Activated naive CD8-positive, alpha-beta T cell treated with anti-CD3 and anti-CD28 coated beads, Interleukin-2, amount 10 ng/mL, durations not matched to agents 7 days and 5 days (primary cell): ENCODE measurements around the gene KIF18A. TPM values are rescaled to one million over a fixed set of nuclear protein-coding genes. Genes with fewer than 3 reads are reported as not detected.
"Not testable (repeated sequence)": the region's sequence is repeated elsewhere in the genome, so short reads cannot be mapped to it uniquely, and the experiment has no call there.

Source experiments
- ATAC-seq: fragments of 150-1000 bp; cut with Tn5 transposase; one replicate; pipeline ENCODE4 v1.10.0; 2021; ENCODE audit warnings: low read depth, moderate library complexity
- POLR2A ChIA-PET: fragments of 350-600 bp; sonication (Branson Sonifier 250); formaldehyde crosslinking; loops from one replicate; lab custom pipeline; 2021; ENCODE audit warnings: antibody characterized with exemption; lab: Charles Lee
- DNase-seq: peaks from one replicate; pipeline ENCODE4 v3.0.0; 2021
- H3K27ac Mint-ChIP-seq: one replicate; pipeline ENCODE4 v1.8.0; 2022; ENCODE audit warnings: mild to moderate bottlenecking, mixed read lengths
- H3K27me3 Mint-ChIP-seq: one replicate; pipeline ENCODE4 v1.8.0; 2022; ENCODE audit warnings: mild to moderate bottlenecking, moderate library complexity, mixed read lengths
- H3K36me3 Mint-ChIP-seq: one replicate; pipeline ENCODE4 v1.8.0; 2021; ENCODE audit warnings: mild to moderate bottlenecking, mixed read lengths
- H3K4me1 Mint-ChIP-seq: one replicate; pipeline ENCODE4 v1.8.0; 2021; ENCODE audit warnings: mixed read lengths
- H3K4me3 Mint-ChIP-seq: one replicate; pipeline ENCODE4 v1.8.0; 2022; ENCODE audit warnings: mild to moderate bottlenecking, moderate library complexity, mixed read lengths
- H3K9me3 Mint-ChIP-seq: one replicate; pipeline ENCODE4 v1.8.0; 2021; ENCODE audit warnings: mixed read lengths
- total RNA-seq, 2 experiments: library from RNA; stranded (reverse); gene quantifications; one replicate each; pipeline ENCODE4 v1.2.3, GENCODE V29; 2021

Gene KIF18A
- total RNA-seq, 2 experiments from 2014 or later: 21.4 to 21.6 TPM

DNA sequence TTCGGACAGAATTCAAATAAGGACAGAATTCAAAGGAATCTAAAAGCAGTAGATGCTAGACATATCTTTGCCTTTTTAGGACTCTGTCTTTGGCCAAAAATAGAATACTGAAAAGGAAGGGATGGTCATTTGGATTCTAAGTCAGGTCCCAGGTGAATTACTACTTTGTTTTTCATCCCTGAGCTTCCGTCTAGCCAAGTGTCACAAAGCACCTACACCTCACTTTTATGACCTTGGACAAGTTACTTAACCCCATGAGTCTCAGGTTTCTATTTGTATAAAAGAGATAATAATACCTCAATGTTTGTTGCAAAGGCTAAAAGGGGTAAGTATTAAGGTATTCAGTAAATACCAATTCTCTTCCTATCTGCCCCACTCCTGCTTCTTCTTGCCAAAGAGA, 7.3 kb downstream of the KIF18A start:
- no peaks in the 10 kb centered on the region for H3K27me3 Mint-ChIP-seq
- no peak overlapping the region for H3K4me3 Mint-ChIP-seq
- no peak overlapping the region for H3K27ac Mint-ChIP-seq
- H3K9me3 Mint-ChIP-seq: no peaks in the 10 kb centered on the region
- peaks cover 24% of the 10 kb centered on the region for H3K4me1 Mint-ChIP-seq
- ATAC-seq: no peak
- peaks cover 26% of the 10 kb centered on the region for H3K36me3 Mint-ChIP-seq
- POLR2A ChIA-PET: interaction anchor here (1.5 kb wide), 1 partner anchor 7 kb away, joined by 3 read pairs; the partner anchor contains the start of genes KIF18A and METTL15
- DNase-seq: no peak

GRCh38 chr11:28099715-28100114, 8.2 kb downstream of the KIF18A start:
- POLR2A ChIA-PET: interaction anchor here (1.5 kb wide), 1 partner anchor 8 kb away, joined by 3 read pairs; the partner anchor contains the start of genes KIF18A and METTL15
- ATAC-seq (no peak), DNase-seq (no peak)
- Mint-ChIP-seq H3K4me1 (peaks cover 25% of the 10 kb centered on the region), H3K4me3 (no peak overlapping the region), H3K36me3 (peaks cover 35% of the 10 kb centered on the region), H3K27me3 (no peaks in the 10 kb centered on the region), H3K9me3 (no peaks in the 10 kb centered on the region), H3K27ac (no peak overlapping the region)

- Mint-ChIP-seq H3K36me3 (peaks cover 43% of the 10 kb centered on the region), H3K9me3 (no peaks in the 10 kb centered on the region), H3K4me3 (no peak overlapping the region), H3K27ac (no peak overlapping the region), H3K27me3 (no peaks in the 10 kb centered on the region), H3K4me1 (peaks cover 18% of the 10 kb centered on the region)
- ATAC-seq: no peak
- POLR2A ChIA-PET: no interaction called here
- DNase-seq: no peak
These were observed 9.7 kb downstream of the KIF18A start for GRCh38 chr11:28098257-28098656.

- H3K36me3 Mint-ChIP-seq: peaks cover 32% of the 10 kb centered on the region
- no peaks in the 10 kb centered on the region for H3K9me3 Mint-ChIP-seq
- peaks cover 6% of the 10 kb centered on the region for H3K4me1 Mint-ChIP-seq
- no peak overlapping the region for H3K4me3 Mint-ChIP-seq
- POLR2A ChIA-PET: interaction anchor here (0.6 to 1.0 kb wide), 2 partner anchors 13 to 14 kb away, joined by 3 read pairs; no protein-coding TSS in a partner anchor
- no peak for ATAC-seq
- DNase-seq: no peak
- no peak overlapping the region for H3K27ac Mint-ChIP-seq
- H3K27me3 Mint-ChIP-seq: no peaks in the 10 kb centered on the region
These were observed 15.2 kb downstream of the KIF18A start for GRCh38 chr11:28092786-28093185.

DNA sequence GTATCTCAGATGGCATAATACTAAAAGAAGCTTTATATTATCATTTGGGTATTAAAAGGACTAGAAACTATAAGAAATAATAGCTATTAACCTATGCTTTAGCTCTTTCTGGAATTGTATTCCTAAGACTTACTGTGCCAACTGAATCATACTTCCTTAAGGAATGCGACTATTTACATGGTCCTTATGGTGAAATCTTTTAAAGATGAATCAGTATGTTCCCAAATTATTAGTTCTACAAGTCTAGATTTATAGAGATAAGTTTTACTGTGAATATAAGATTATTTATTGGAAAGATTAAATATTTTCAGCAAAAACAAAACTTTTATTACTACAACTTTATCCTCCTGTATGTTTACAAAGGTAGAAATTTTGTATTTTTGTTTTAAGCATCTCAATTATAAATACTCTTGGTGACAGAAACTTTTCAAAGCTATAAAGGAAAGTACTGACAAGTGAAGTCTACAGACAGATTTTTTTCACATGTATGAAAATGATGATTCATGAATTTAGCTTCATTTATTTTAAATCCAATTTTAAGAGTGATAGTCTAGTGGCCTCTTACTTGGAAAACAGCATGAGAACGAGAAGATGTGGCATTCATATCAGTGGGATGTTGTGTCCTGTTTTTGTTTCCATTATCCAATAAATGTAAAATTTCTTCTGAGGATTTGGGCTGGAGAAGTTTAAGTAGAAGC, 17.8 kb downstream of the KIF18A start:
- no peak overlapping the region for H3K4me3 Mint-ChIP-seq
- DNase-seq (no peak), ATAC-seq (no peak)
- H3K9me3 Mint-ChIP-seq: no peaks in the 10 kb centered on the region
- peaks cover 7% of the 10 kb centered on the region for H3K4me1 Mint-ChIP-seq
- POLR2A ChIA-PET: no interaction called here
- H3K27ac Mint-ChIP-seq: no peak overlapping the region
- no peaks in the 10 kb centered on the region for H3K27me3 Mint-ChIP-seq
- H3K36me3 Mint-ChIP-seq: peaks cover 26% of the 10 kb centered on the region

- Mint-ChIP-seq H3K27ac (no peak overlapping the region), H3K27me3 (no peaks in the 10 kb centered on the region), H3K4me3 (no peak overlapping the region), H3K9me3 (no peaks in the 10 kb centered on the region), H3K36me3 (peaks cover 24% of the 10 kb centered on the region), H3K4me1 (peaks cover 5% of the 10 kb centered on the region)
- POLR2A ChIA-PET: no interaction called here
- ATAC-seq: no peak
- DNase-seq: no peak
These were observed 18.6 kb downstream of the KIF18A start for GRCh38 chr11:28089378-28089777.

- H3K27ac Mint-ChIP-seq, H3K4me1 Mint-ChIP-seq, H3K4me3 Mint-ChIP-seq, ATAC-seq, DNase-seq, H3K9me3 Mint-ChIP-seq, H3K27me3 Mint-ChIP-seq, POLR2A ChIA-PET: not testable (repeated sequence)
- peaks cover 17% of the 10 kb centered on the region for H3K36me3 Mint-ChIP-seq
These were observed 20.3 kb downstream of the KIF18A start for GRCh38 chr11:28087693-28088092.

DNA sequence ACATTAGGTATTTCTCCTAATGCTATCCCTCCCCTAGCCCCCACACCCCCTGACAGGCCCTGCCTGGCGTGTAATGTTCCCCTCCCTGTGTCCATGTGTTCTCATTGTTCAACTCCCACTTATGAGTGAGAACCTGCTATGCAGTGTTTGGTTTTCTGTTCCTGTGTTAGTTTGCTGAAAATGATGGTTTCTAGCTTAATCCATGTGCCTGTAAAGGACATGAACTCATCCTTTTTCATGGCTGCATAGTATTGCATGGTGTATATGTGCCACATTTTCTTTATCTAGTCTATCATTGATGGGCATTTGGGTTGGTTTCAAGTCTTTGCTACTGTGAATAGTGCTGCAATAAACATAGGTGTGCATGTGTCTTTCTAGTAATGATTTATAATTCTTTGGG, 20.8 kb downstream of the KIF18A start:
- H3K9me3 Mint-ChIP-seq, DNase-seq, H3K27me3 Mint-ChIP-seq, H3K27ac Mint-ChIP-seq, ATAC-seq, POLR2A ChIA-PET, H3K4me3 Mint-ChIP-seq, H3K4me1 Mint-ChIP-seq: not testable (repeated sequence)
- H3K36me3 Mint-ChIP-seq: peaks cover 18% of the 10 kb centered on the region

DNA sequence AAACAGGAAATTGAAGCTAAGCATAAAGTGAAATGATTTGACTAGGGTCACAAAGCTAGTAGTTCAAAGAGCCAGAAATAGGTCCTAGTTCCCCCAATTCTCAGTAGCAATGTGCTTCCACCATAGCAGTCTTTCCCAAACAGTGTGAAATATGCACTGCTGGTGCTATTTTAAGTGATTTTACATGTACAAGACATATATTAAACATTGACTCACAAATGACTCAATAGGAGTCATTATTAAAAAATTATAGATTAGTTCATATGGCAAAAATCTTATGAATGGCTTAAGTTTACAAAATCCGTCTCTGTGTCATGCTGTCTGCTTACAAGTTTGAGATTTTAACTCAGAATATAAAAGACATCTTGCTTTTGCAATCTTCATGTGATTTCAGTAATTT, 21.4 kb downstream of the KIF18A start:
- Mint-ChIP-seq H3K4me3 (no peak overlapping the region), H3K9me3 (no peaks in the 10 kb centered on the region), H3K27ac (no peak overlapping the region), H3K27me3 (no peaks in the 10 kb centered on the region), H3K4me1 (peaks cover 5% of the 10 kb centered on the region), H3K36me3 (peaks cover 24% of the 10 kb centered on the region)
- DNase-seq: no peak
- POLR2A ChIA-PET: no interaction called here
- no peak for ATAC-seq

GRCh38 chr11:28083118-28083517, 24.8 kb downstream of the KIF18A start:
- peaks cover 25% of the 10 kb centered on the region for H3K36me3 Mint-ChIP-seq
- DNase-seq: no peak
- ATAC-seq: no peak
- H3K27ac Mint-ChIP-seq: no peak overlapping the region
- no peaks in the 10 kb centered on the region for H3K27me3 Mint-ChIP-seq
- peaks cover 5% of the 10 kb centered on the region for H3K4me1 Mint-ChIP-seq
- H3K9me3 Mint-ChIP-seq: no peaks in the 10 kb centered on the region
- POLR2A ChIA-PET: no interaction called here
- no peak overlapping the region for H3K4me3 Mint-ChIP-seq

DNA sequence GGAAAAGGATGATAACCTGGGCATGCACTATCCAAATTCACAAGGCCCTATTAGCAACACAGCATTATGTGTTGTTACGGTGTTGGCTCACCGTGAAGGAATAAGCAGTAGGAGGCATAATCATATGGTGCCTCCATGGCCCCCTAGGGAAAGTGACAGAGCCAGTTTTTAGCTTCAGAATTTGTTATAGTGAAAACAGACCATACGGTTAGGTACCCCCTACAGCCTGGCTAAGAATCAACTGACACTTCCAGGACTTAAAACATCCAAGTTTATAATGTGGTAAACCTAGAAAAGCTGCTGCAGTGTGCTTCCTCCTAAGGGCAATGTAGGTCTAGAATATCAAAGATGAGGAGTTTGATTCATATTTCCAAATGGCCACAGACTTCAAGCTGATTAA, 30.4 kb downstream of the KIF18A start:
- Mint-ChIP-seq H3K36me3 (peaks cover 23% of the 10 kb centered on the region), H3K27me3 (no peaks in the 10 kb centered on the region), H3K4me1 (no peaks in the 10 kb centered on the region), H3K9me3 (no peaks in the 10 kb centered on the region), H3K27ac (no peak overlapping the region), H3K4me3 (no peak overlapping the region)
- POLR2A ChIA-PET: no interaction called here
- no peak for DNase-seq
- no peak for ATAC-seq

DNA sequence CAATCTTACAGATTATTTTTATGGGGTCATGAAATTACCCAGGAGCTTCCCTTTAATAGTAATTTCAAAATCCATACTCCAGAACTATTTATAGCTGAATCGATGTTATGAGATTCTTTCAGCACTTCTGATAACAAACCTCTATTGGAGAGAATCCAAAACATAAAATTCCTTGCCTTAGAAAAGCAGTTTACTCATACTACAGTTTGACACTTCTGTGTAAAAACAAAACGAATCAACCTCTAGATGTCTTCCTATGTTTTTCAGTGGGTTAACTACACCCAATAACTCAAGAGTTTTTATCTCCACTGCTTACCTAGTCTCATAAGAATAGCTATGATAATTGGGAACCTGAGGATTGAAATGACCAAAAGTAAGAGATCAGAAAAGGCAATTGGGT, 35.6 kb downstream of the KIF18A start:
- POLR2A ChIA-PET: no interaction called here
- ATAC-seq: no peak

DNA sequence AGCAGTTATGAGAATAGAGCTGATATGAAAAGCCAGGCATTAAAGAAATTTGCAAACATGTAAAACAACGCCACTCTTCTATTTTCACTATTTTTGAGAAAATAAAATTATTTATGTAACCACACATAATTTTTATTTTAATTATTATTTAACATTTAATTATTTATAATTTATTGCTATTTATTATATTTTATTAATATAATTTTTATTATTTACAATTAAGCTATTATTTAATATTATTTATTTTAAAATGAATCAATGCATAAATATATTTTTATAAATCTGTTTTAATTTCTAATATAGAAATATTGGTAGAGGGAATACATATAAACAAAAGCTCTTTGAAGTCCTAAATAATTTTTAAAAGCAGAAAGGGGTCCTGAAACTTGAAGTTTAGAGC, 36.7 kb downstream of the KIF18A start:
- DNase-seq (no peak), ATAC-seq (no peak)
- Mint-ChIP-seq H3K9me3 (no peaks in the 10 kb centered on the region), H3K36me3 (peaks cover 25% of the 10 kb centered on the region), H3K4me1 (no peaks in the 10 kb centered on the region), H3K27me3 (no peaks in the 10 kb centered on the region), H3K27ac (no peak overlapping the region), H3K4me3 (no peak overlapping the region)
- POLR2A ChIA-PET: no interaction called here

More for the DNA sequence above, 35.6 kb downstream of the KIF18A start:
- no peak overlapping the region for H3K27ac Mint-ChIP-seq
- no peak overlapping the region for H3K4me3 Mint-ChIP-seq
- H3K27me3 Mint-ChIP-seq: no peaks in the 10 kb centered on the region
- DNase-seq: no peak
- peaks cover 28% of the 10 kb centered on the region for H3K36me3 Mint-ChIP-seq
- H3K4me1 Mint-ChIP-seq: no peaks in the 10 kb centered on the region
- no peaks in the 10 kb centered on the region for H3K9me3 Mint-ChIP-seq

DNA sequence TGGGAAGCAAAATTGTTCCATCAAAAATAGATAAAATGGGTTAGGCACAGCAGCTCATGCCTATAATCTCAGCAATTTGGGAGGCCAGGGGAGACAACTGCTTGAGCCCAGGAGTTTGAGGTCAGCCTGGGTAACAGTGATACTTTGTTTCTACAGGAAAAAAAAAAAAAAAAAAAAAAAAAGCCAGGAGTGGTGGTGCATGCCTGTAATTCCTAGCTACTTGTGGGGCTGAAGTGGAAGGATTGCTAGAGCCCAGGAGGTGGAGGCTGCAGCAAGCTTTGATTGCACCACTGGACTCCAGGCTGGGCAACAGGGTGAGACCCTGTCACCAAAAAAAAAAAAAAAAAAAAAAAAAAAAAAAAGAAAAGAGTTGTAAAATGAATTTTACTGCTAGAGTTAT, 49.6 kb downstream of the KIF18A start:
- H3K27ac Mint-ChIP-seq: no peak overlapping the region
- POLR2A ChIA-PET: no interaction called here
- no peaks in the 10 kb centered on the region for H3K4me1 Mint-ChIP-seq
- H3K27me3 Mint-ChIP-seq: no peaks in the 10 kb centered on the region
- H3K36me3 Mint-ChIP-seq: peaks cover 29% of the 10 kb centered on the region
- DNase-seq (no peak), ATAC-seq (no peak)
- H3K4me3 Mint-ChIP-seq: no peak overlapping the region
- no peaks in the 10 kb centered on the region for H3K9me3 Mint-ChIP-seq
